CD4-positive, alpha-beta T cell treated with Interleukin-12 subunit alpha and Interleukin-12 subunit beta, for 1 hour (primary cell): Measurements from ENCODE around the gene LRCOL1.

ENCODE experiments used
- DNase-seq: peaks from one replicate; pipeline ENCODE4 v3.0.0-alpha.2; 2020

LRCOL1 gene

DNA sequence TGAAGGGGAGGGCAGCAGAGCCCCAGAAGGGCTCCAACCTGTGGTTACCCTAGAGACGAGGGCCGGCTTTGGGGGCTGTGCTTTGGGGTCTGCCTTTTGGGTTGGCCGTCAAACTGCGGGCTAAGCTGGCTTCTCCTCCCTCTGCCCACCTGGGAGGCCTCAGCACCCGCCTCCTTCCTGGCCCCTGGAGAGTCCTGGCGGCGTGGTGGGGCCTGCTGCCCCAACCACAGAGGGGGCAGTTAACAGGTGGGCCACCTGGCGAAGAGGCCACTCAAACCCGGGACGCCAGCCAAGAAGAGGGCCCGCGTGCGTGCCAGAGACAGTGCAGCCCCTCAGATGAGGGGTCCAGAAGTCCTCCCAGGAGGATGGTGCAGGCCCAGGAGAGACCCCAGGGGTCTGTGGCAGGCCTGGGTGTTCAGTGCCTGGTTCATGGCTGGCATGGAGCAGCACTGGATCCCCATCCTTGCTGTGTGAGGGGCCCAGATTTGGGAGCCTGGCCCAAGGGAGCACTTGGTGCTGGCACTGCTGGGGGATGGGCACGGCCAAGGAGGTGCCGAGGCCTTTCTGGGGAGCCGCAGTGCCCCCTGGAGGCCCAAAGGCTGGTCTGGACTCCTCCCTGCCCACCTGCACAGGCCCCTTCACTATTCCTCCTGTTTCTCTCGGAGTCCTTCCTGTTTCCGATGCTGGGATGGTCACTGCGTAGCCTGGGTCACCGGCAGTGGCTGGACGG, 48.8 kb downstream of the LRCOL1 start:
- no peak for DNase-seq

DNA sequence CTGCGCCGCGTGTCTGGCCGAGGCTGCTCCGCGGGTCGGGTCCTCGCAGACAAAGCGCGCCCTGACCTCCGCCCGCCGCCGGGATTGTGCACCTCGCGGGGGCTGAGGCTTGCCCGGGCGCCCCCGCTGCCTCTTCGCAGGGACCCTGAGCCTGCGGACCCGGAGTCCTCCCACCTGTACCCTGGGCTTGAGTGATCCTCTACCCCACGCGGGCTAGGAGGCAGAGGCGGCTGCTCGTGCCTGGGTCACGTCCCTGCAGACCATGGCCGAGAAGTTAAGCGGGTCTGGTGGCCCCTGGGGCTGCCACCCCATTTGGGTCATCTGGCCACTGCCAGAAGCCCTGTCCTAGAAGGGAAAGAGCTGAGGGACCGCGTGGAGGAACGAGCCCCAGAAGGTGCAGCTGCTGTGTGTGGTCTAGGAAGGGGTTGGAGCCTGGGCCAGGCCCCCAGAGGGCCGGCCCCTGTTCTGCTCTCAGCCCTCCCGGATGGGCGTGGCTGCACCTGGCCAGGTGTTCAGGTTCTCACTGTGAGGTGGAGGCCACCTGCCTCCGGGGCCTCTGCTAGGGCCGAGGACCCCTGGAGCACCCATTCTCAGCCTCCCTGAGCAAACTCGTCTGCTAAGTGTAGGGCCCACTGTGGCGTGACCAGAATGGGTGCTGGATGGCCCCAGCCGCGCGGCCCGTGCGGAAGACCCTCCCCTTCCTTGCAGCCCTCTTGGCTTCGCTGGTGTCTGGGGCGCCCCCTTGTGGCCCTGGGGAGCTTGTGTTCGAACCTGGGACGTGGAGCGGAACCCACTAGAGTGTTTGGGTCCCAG, 49.6 kb downstream of the LRCOL1 start:
- DNase-seq, result peak; percentile 70

DNA sequence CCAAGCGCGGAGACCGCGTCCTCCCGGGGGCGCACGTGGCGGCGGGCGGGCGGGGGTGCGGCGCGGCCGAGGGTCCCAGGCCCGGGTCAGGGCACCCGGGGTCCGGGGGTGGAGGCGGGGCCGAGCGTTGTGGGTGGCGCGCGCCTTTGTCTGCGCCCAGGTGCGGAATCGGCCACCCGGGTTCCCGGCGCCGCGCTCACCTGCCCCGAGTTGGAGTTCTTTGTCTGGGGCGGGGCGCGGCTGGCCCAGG, 50.1 kb downstream of the LRCOL1 start:
- DNase-seq, result no peak

DNA sequence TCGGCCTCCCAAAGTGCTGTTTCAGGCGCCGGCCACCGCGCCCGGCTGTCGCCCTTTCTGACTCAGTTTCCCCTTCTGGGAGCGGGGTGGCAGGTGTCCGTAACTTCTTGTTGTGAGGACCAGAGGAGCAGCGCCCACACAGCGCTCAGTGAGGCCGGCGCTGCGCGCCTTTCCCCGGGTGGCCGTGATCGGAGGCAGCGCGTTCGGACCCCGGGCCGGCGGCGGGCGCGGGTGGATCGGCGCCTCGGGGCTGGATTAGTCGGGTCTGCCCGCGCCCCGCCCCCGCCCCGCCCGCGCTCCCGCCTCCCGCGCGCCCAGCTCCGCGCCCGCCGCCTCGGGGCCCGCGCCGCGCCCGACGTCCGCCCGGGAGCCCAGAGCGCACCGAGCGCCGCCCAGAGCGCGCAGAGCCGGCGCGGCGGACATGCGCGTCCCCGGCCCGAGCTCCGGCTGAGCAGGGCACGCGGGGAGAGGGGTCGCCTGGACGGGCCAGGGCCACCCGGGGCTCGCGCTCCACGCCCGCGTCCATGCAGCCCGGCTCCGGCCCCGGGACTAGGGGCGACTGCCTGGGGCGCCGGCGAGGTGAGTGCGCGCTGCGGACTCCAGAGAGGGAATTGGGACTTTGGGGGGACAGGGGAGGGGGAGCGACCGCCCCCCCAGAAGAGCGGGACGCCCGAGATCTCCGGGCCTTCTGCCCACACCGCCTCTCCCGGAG, 50.6 kb downstream of the LRCOL1 start:
- DNase-seq, result peak; percentile 46

DNA sequence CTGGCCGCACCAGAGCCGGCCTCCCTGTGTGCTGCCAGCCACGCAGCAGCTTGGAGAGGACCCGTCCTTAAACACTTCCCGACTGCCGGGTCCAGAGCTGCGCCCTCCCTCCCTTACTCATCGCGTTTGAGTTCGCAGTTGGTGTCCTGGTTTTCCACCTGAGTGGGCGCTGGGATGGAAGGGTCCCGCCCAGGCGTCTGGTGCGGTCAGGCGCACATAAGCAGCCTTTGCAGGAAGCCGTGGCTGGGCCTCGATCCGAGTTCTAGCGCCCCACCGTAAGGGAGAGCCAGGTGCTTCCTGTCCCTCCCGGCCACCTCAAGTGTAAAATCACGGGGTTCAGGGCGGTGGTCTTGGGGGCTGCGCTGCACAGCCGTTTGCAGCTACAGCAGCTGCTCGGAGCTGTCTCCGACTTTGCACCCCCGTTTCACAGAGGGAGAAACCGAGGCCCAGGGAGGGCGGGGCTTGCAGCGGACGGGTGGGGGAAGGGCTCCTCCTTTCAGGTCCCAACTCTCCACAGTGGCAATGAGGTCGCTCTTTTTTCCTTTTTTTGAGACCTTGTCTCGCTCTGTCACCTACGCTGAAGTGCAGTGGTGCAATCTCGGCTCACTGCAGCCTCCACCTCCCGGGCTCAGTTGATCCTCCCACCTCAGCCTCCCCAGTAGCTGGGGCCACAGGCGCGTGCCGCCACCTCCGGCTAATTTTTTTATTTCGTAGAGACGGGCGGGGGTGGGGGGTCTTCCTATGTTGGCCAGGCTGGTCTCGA, 51.3 kb downstream of the LRCOL1 start:
- DNase-seq, result no peak

DNA sequence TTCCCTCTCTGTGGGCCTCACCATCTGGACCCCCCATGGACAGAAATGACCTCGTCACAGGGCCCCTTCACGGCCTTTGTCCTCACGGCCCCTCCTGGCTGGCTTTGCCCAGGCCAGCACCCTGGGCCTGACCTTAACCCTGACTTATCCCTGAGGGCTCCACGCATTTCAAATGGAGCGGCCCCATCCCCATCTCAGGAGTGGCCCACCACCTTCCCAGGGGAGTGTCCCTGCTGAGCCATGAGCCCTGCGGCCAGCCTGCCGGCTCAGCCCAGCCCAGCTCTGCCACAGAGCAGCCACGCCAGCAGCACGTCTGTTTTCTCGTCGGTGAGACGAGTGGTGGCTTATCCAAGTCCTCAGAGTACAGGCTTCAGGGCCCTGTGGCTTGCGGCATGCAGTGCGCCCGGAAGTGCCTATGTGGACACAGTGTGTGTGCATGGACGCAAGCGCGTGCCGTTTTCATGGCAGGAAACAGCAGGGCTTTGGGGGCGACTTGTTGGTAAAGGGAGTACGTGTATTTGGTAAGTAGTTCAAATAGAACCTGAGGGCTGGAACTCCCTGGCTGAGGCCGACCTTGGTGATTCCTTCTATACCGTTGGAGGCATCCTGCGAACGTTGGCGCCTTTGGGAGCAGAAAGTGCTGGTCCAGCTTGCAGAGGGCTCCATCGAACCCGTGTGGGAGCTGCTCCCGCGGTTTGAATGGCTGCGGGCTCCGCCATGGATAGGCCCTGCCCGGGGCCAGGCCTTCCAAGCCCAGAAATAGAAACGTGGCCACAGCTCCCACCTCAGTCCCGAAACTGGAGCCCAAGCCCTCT, 52.1 kb downstream of the LRCOL1 start:
- no peak for DNase-seq

DNA sequence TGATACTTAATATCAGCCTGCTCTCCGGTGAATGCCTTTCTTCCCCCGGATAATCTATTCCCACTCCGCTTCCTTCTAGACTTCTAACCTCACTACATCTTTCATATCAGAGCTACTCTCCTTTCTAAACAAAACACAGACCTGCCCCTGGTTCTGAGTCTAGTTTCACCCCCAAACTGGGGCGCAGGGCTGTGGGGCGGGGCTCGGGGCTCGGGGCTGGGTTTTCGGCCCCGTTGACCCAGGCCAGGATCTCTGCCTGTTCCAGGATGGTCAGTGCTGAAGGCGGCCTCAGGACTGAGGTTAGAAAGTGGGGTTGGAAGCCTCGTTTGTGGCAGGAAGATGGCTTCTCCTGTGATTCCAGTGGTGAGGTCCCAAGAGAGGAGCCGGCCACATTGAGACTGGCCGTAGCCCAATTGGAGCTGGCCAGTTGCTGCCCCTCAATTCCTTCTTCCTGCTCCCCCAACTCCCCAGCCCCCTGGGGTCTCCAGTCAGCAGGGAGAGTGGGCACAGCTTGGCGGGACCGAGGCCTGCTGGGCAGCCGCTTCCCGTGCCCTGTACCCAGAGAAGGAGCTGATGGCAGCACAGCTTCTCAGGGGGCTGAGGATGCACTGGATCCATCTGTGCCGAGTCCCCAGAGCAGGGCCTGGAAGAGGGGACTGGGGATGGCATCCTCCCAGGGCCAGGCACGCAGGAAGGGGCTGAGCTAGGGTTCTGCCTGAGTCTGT, 52.9 kb downstream of the LRCOL1 start:
- DNase-seq, result no peak

DNA sequence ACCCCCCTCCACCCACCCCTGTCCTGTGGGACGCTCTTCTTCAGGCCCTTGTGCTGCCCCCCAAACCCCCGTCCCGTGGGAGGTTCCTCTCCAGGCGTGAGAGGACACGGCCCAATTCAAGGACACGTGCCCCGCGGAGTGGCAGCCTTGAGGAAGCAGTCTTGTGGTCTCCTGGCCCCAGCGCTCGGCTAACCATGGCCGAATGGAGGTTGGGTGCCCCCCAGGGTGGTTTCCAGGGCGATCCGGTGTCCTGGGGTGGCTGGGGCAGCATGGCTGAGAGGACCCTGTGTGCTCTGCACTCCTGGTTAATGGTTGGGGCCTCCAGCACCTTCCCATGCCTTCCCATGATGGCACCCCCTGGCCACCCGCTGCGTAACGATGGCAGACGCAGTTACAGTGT, 53.6 kb downstream of the LRCOL1 start:
- DNase-seq, result no peak

DNA sequence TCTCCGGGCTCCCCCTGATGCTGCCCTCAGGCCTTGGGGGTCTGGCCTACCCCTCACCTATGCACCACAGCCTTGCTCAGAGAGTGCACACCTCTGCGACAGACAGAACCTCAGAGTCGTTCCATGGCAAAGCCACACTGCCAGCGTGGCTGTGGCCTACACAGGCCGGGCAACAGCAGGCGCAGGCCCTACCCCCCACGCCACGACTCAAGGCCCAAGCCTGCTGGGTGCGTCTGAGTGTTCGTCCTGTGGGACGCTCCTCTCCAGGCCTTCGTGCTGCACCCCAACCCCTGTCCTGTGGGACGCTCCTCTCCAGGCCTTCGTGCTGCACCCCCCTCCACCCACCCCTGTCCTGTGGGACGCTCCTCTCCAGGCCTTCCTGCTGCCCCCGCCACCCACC, 54.2 kb downstream of the LRCOL1 start:
- no peak for DNase-seq

DNA sequence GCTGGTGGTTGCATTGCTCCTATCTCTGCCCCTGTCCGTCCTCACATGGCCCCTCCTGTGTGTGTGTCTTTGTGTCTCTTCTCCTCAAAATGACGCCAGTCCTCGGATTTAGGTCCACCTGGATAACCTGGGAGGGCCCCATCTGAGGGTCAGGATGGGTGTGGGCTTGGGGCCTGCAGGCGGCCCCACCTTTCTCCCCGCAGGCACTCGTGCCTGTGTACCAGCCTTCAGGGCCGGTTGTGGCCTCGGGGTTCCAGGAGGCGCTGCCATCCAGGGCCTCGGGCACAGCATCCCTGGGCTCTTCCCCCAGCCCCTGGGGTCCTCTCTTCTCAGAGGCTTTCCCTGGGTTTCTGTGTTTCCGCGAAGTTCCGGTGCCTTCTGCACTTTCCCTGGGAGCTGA, 54.7 kb downstream of the LRCOL1 start:
- DNase-seq, result no peak

DNA sequence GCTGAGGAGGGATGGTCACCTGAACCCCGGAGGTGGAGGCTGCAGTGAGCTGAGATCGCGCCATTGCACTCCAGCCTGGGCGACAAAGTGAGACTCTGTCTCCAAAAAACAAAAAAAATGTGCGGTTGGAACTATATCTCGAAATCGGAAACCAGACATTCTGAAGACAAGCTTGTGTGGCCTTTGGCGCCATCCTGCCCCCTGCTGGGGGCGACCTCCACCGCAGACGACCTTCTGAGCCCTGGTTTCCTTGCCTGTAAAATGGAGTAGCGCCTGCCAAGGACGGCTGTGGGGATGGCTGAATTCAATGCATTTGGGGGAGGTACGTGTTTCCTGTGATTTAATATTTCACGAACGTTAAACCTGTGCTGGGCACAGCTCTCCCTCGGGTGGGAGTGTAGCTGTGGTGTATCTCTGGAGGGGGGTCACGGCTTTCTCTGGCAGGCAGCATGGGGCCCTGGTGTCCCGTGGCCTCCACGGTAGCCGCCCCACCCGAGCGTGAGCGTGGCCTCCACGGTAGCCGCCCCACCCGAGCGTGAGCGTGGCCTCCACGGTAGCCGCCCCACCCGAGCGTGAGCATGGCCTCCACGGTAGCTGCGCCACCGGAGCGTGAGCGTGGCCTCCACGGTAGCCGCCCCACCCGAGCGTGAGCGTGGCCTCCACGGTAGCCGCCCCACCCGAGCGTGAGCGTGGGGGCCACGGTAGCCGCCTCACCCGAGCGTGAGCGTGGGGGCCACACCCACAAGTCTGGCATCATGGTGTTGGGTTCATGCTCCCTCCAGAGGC, 55.3 kb downstream of the LRCOL1 start:
- no peak for DNase-seq
